Caco-2 (cell line): ENCODE results near the gene LAPTM5. TPM values are rescaled to one million over a fixed set of nuclear protein-coding genes. Genes with fewer than 3 reads are reported as not detected.
"Not testable (repeated sequence)": the region's sequence is repeated elsewhere in the genome, so short reads cannot be mapped to it uniquely, and the experiment has no call there.

Experiments used
- BruUV-seq: library from RNA; stranded (reverse); fragments of 400-500 nt; replicated peaks from 2 replicates; lab custom pipeline; 2021; lab: Mats Ljungman, UMichigan
- CTCF ChIA-PET: fragments of 300-600 bp; sonication (Branson Sonifier 250); formaldehyde crosslinking; loops from one replicate; lab custom pipeline; 2022; ENCODE audit warnings: antibody characterized with exemption; lab: Charles Lee
- POLR2A ChIA-PET: fragments of 300-600 bp; sonication (Branson Sonifier 250); formaldehyde crosslinking; loops from one replicate; lab custom pipeline; 2022; ENCODE audit warnings: antibody characterized with exemption; lab: Charles Lee
- DNase-seq, 2 experiments: peaks; one replicate each; pipeline versions ENCODE4 v3.0.0 to v3.0.0-alpha.2; 2020 to 2022
- H3K27me3 ChIP-seq: replicated peaks from 2 replicates; pipeline ENCODE4 v1.6.0; 2011; ENCODE audit warnings: low read length; ENCODE audit not compliant: control insufficient read depth, insufficient read depth
- H3K36me3 ChIP-seq: 2 replicates; pipeline ENCODE4 v1.5.1; 2011; ENCODE audit warnings: low read length; ENCODE audit not compliant: control insufficient read depth, insufficient read depth
- H3K4me1 ChIP-seq: fragments of 250-450 bp; sonication (Bioruptor Pico); 2 replicates; pipeline ENCODE4 v1.5.1; 2020; ENCODE audit warnings: mild to moderate bottlenecking
- H3K4me3 ChIP-seq: 2 replicates; pipeline ENCODE4 v1.5.1; 2011; ENCODE audit warnings: low read depth, mild to moderate bottlenecking, control low read depth, low read length
- H3K9me3 ChIP-seq: fragments of 250-450 bp; sonication (Bioruptor Pico); 2 replicates; pipeline ENCODE4 v1.5.1; 2020; ENCODE audit warnings: mild to moderate bottlenecking, moderate library complexity
- H3K27ac Mint-ChIP-seq: one replicate; pipeline ENCODE4 v1.8.0; 2022; ENCODE audit warnings: mixed read lengths; ENCODE audit not compliant: unreplicated experiment
- H3K27me3 Mint-ChIP-seq: one replicate; pipeline ENCODE4 v1.8.0; 2022; ENCODE audit warnings: mixed read lengths; ENCODE audit not compliant: insufficient read depth, unreplicated experiment
- H3K36me3 Mint-ChIP-seq: one replicate; pipeline ENCODE4 v1.8.0; 2022; ENCODE audit warnings: mild to moderate bottlenecking, mixed read lengths; ENCODE audit not compliant: insufficient read depth, unreplicated experiment
- H3K4me1 Mint-ChIP-seq: one replicate; pipeline ENCODE4 v1.8.0; 2022; ENCODE audit warnings: low read depth, mixed read lengths; ENCODE audit not compliant: unreplicated experiment
- H3K4me3 Mint-ChIP-seq: one replicate; pipeline ENCODE4 v1.8.0; 2022; ENCODE audit warnings: mild to moderate bottlenecking, moderate library complexity, mixed read lengths; ENCODE audit not compliant: unreplicated experiment
- H3K9me3 Mint-ChIP-seq: one replicate; pipeline ENCODE4 v1.8.0; 2022; ENCODE audit warnings: mixed read lengths; ENCODE audit not compliant: unreplicated experiment
- intact Hi-C: fragments of 100-400 bp; cut with micrococcal nuclease; formaldehyde crosslinking; loops from one replicate; pipeline ENCODE4 v1.10.0; 2022; ENCODE audit not compliant: unreplicated experiment
- total RNA-seq: library from RNA; stranded (reverse); gene quantifications from 2 replicates; pipeline ENCODE4 v1.2.3, GENCODE V29; 2022
- TF ChIP-seq, protein P1 (sequence below), 2 experiments: fragments of 200-600 bp in 1 of 2; IDR thresholded peaks; 1 replicate in 1 of 2; 2 replicates in 1 of 2; pipeline versions ENCODE4 v1.5.1 to v1.8.0; 2011 to 2022; ENCODE audit warnings: antibody characterized with exemption in 1 of 2, control low read depth in 1 of 2, inconsistent platforms in 1 of 2, low read depth in 1 of 2, low read length in 1 of 2, mild to moderate bottlenecking in 1 of 2, moderate library complexity in 1 of 2; ENCODE audit not compliant: insufficient read depth in 1 of 2, severe bottlenecking in 1 of 2, unreplicated experiment in 1 of 2

LAPTM5 gene
- total RNA-seq, 1 experiment from 2014 or later: not detected

DNA sequence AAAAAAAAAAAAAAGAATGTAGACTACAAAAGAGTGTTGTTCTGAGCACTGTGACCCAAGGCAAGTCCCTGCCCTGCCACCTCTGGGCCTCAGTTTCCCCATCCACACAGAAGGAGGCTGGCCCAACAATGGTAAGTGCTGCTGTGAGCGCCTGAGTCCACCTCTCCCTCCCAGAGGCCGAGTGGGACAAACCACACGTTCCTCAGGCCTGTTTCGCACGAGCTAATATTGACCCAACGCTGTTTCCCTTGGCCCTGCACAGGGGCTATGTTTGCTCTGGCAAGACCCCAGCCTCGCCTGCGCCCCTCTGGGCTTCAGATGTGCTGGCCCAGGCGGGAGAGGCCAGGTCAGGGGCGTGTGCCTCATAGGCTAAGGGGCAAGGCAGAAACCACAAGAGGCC, 12.6 kb upstream of the LAPTM5 start:
- no peak overlapping the region for H3K27ac Mint-ChIP-seq
- ChIA-PET CTCF (no interaction called here), POLR2A (no interaction called here)
- no peaks in the 10 kb centered on the region for H3K9me3 Mint-ChIP-seq
- no TSS peak for BruUV-seq
- H3K27me3 ChIP-seq: no peaks in the 10 kb centered on the region
- no peaks in the 10 kb centered on the region for H3K4me1 Mint-ChIP-seq
- H3K27me3 Mint-ChIP-seq: peaks cover 2% of the 10 kb centered on the region
- TF ChIP-seq, protein P1, sequence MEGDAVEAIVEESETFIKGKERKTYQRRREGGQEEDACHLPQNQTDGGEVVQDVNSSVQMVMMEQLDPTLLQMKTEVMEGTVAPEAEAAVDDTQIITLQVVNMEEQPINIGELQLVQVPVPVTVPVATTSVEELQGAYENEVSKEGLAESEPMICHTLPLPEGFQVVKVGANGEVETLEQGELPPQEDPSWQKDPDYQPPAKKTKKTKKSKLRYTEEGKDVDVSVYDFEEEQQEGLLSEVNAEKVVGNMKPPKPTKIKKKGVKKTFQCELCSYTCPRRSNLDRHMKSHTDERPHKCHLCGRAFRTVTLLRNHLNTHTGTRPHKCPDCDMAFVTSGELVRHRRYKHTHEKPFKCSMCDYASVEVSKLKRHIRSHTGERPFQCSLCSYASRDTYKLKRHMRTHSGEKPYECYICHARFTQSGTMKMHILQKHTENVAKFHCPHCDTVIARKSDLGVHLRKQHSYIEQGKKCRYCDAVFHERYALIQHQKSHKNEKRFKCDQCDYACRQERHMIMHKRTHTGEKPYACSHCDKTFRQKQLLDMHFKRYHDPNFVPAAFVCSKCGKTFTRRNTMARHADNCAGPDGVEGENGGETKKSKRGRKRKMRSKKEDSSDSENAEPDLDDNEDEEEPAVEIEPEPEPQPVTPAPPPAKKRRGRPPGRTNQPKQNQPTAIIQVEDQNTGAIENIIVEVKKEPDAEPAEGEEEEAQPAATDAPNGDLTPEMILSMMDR (IDR thresholded peaks at IDR 0.05; ENCODE audit: insufficient read depth in 1 of 2, low read depth in 1 of 2, low read length in 1 of 2, severe bottlenecking in 1 of 2, unreplicated experiment in 1 of 2): no peak
- no peaks in the 10 kb centered on the region for H3K4me1 ChIP-seq
- H3K4me3 Mint-ChIP-seq: no peak overlapping the region
- DNase-seq: no peak
- no peak overlapping the region for H3K4me3 ChIP-seq
- H3K36me3 Mint-ChIP-seq: no peaks in the 10 kb centered on the region
- no peaks in the 10 kb centered on the region for H3K36me3 ChIP-seq
- intact Hi-C loops: no loop called here
- no peaks in the 10 kb centered on the region for H3K9me3 ChIP-seq

DNA sequence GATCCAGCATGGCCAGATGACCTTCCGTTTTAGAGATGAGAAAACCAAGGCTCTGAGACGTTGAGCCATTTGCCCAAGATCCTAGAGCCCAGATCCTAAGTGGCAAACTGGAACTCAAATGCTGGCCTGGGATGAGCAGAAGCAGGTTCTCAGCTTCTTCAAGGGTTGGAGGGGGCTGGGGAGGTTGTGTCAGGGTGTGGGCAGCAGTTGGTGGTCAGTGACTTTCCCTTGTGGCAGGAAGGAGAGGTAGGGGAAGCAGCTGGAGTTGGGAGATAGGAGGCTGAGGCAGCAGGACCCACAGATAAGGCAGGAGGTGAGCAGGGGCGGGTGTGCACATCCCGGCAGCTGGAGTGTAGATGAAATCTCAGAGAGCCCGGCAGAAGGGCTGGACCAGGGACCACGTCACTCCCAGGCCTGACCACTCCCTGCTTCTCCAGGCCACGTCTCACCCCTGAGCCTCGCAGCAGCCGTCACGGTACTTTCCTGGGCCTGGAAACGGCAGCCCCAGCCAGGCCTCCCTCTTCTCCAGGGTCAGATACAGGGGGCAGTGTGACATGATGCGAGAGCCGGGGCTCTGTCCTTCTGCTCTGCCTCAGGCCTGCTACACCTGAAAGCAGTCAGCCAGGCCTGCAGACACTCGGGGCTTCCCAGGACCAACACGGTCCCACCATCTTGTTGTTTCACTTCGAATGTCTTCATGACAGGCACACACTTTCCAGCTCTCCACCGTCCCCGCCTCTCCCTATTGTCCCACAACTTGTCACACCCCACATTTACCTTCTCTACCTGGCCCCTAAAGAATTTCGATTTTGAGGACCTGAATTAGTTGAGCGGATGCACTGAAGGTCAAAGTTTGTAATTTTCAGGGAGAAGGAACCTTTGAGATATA, 11.5 kb upstream of the LAPTM5 start:
- no TSS peak for BruUV-seq
- Histone ChIP-seq H3K9me3 (no peaks in the 10 kb centered on the region), H3K27me3 (no peaks in the 10 kb centered on the region), H3K4me3 (no peak overlapping the region), H3K36me3 (no peaks in the 10 kb centered on the region), H3K4me1 (no peaks in the 10 kb centered on the region)
- Mint-ChIP-seq H3K36me3 (no peaks in the 10 kb centered on the region), H3K27ac (no peak overlapping the region), H3K4me1 (no peaks in the 10 kb centered on the region), H3K4me3 (no peak overlapping the region), H3K27me3 (peaks cover 2% of the 10 kb centered on the region), H3K9me3 (no peaks in the 10 kb centered on the region)
- TF ChIP-seq, protein P1 (IDR thresholded peaks at IDR 0.05; ENCODE audit: insufficient read depth in 1 of 2, low read depth in 1 of 2, low read length in 1 of 2, severe bottlenecking in 1 of 2, unreplicated experiment in 1 of 2): no peak
- ChIA-PET POLR2A (no interaction called here), CTCF (interaction anchor here (0.6 to 1.1 kb wide), 2 partner anchors 11 to 51 kb away, joined by 3 read pairs; no protein-coding TSS in a partner anchor)
- intact Hi-C loops: no loop called here
- DNase-seq: no peak

DNA sequence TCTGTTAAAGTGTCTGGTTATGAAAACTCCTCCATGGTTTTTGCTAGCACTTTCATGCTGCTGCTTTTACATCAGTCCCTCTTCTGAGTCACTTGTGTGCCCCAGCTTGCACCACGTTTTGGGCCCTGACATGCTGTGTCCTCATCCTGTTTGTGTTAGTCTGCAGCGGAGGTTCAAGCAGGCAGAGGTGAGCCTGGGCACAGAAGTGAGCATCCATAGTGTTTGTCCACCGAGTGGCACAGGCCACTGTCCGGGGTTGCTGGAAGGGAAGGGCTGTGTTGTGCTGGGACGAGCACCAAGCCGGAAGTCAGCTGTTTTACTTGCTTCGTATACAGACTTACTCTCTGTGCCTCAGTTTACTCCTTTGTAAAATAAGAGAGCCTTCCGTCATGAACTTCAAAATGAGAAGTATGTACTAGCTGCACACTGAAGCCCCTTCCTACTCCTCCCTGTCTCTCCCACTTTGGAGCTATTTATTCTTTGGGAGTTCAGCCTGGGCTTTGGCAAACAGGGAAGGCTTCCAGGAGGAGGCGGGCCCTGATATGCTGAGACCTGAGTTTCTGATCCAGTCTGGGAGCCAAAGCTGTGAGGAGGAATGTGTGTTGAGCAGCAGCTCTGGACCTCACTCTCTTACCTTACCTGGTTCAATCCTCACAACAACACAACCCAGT, 10.7 kb upstream of the LAPTM5 start:
- intact Hi-C loops: no loop called here

DNA sequence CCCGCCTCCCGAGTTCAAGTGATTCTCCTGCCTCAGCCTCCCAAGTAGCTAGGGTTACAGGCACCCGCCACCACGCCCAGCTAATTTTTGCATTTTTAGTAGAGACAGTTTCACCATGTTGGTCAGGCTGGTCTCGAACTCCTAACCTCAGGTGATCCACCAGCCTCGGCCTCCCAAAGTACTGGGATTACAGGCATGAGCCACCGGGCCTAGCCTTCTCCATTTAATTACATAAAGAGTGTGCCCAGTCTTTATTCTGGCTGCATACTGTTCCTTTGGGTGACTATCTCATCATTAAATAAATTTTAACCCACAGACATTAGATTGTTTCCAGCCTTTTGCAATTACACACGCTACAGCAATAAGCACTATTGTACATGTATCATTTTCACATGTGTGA, 9.4 kb upstream of the LAPTM5 start:
- BruUV-seq, H3K4me1 Mint-ChIP-seq, H3K27me3 ChIP-seq, H3K36me3 Mint-ChIP-seq, H3K9me3 Mint-ChIP-seq, DNase-seq, H3K4me3 ChIP-seq, H3K4me1 ChIP-seq, H3K9me3 ChIP-seq, H3K4me3 Mint-ChIP-seq, intact Hi-C loops, H3K27me3 Mint-ChIP-seq, H3K27ac Mint-ChIP-seq, CTCF ChIA-PET, H3K36me3 ChIP-seq, POLR2A ChIA-PET: not testable (repeated sequence)

More for the DNA sequence above, 10.7 kb upstream of the LAPTM5 start:
- Histone ChIP-seq H3K4me1 (no peaks in the 10 kb centered on the region), H3K9me3 (no peaks in the 10 kb centered on the region), H3K36me3 (no peaks in the 10 kb centered on the region), H3K27me3 (no peaks in the 10 kb centered on the region), H3K4me3 (no peak overlapping the region)
- DNase-seq: no peak
- Mint-ChIP-seq H3K4me1 (no peaks in the 10 kb centered on the region), H3K27me3 (peaks cover 2% of the 10 kb centered on the region), H3K27ac (no peak overlapping the region), H3K36me3 (no peaks in the 10 kb centered on the region), H3K4me3 (no peak overlapping the region), H3K9me3 (no peaks in the 10 kb centered on the region)
- ChIA-PET CTCF (interaction anchor here (0.6 to 1.1 kb wide), 2 partner anchors 12 to 50 kb away, joined by 3 read pairs; no protein-coding TSS in a partner anchor), POLR2A (no interaction called here)
- no TSS peak for BruUV-seq
- TF ChIP-seq, protein P1 (IDR thresholded peaks at IDR 0.05; ENCODE audit: insufficient read depth in 1 of 2, low read depth in 1 of 2, low read length in 1 of 2, severe bottlenecking in 1 of 2, unreplicated experiment in 1 of 2): no peak
